WTC11 (cell line): ENCODE results near the gene HS3ST4. TPM values are rescaled to one million over a fixed set of nuclear protein-coding genes. Genes with fewer than 3 reads are reported as not detected.

Experiments
- ATAC-seq: fragments of 200-7000 bp; cut with Tn5 transposase; 2 replicates; pipeline ENCODE4 v1.10.0; 2021; ENCODE audit warnings: mild to moderate bottlenecking, moderate library complexity
- CTCF ChIA-PET: fragments of 300-600 bp; sonication (Branson Sonifier 250); formaldehyde crosslinking; loops from one replicate; lab custom pipeline; 2021; ENCODE audit warnings: antibody characterized with exemption; lab: Charles Lee
- POLR2A ChIA-PET: fragments of 350-600 bp; sonication (Branson Sonifier 250); formaldehyde crosslinking; loops from one replicate; lab custom pipeline; 2021; ENCODE audit warnings: antibody characterized with exemption; lab: Charles Lee
- DNase-seq: peaks from one replicate; pipeline ENCODE4 v3.0.0; 2021; ENCODE audit warnings: low spot score
- H3K27ac Mint-ChIP-seq: 2 replicates; pipeline ENCODE4 v1.8.0; 2021; ENCODE audit warnings: mixed read lengths
- H3K27me3 Mint-ChIP-seq: 2 replicates; pipeline ENCODE4 v1.8.0; 2021; ENCODE audit warnings: low read depth, mild to moderate bottlenecking, moderate library complexity, mixed read lengths
- H3K36me3 Mint-ChIP-seq: 2 replicates; pipeline ENCODE4 v1.8.0; 2021; ENCODE audit warnings: mixed read lengths
- H3K4me1 Mint-ChIP-seq: 2 replicates; pipeline ENCODE4 v1.8.0; 2022; ENCODE audit warnings: mixed read lengths
- H3K4me3 Mint-ChIP-seq: 2 replicates; pipeline ENCODE4 v1.8.0; 2021; ENCODE audit warnings: mild to moderate bottlenecking, moderate library complexity, mixed read lengths
- H3K9me3 Mint-ChIP-seq: 2 replicates; pipeline ENCODE4 v1.8.0; 2021; ENCODE audit warnings: mixed read lengths
- ARID4B ChIP-seq: sonication (generic); formaldehyde crosslinking; IDR thresholded peaks from 2 replicates; pipeline ENCODE4 v1.8.0; 2023; ENCODE audit warnings: missing genetic modification reagents, mild to moderate bottlenecking, borderline replicate concordance
- CREB1 ChIP-seq: sonication (generic); formaldehyde crosslinking; IDR thresholded peaks from 2 replicates; pipeline ENCODE4 v1.8.0; 2023; ENCODE audit warnings: mild to moderate bottlenecking, missing genetic modification reagents
- ELF4 ChIP-seq: sonication (generic); formaldehyde crosslinking; IDR thresholded peaks from 2 replicates; pipeline ENCODE4 v1.8.1; 2022; ENCODE audit warnings: low read depth, mild to moderate bottlenecking, moderate library complexity, missing genetic modification reagents
- ERG ChIP-seq: fragments of 250-450 bp; sonication (Bioruptor Pico); IDR thresholded peaks from 2 replicates; pipeline ENCODE4 v1.8.0; 2021; ENCODE audit warnings: mild to moderate bottlenecking
- FOXJ3 ChIP-seq: sonication (generic); formaldehyde crosslinking; IDR thresholded peaks from 2 replicates; pipeline ENCODE4 v1.9.0; 2021; ENCODE audit warnings: missing genetic modification reagents, mild to moderate bottlenecking, borderline replicate concordance
- FOXK1 ChIP-seq: sonication (generic); formaldehyde crosslinking; IDR thresholded peaks from 2 replicates; pipeline ENCODE4 v1.8.0; 2022; ENCODE audit warnings: mild to moderate bottlenecking, moderate library complexity, missing genetic modification reagents
- HMGXB4 ChIP-seq: sonication (generic); formaldehyde crosslinking; IDR thresholded peaks from 2 replicates; pipeline ENCODE4 v1.8.1; 2023; ENCODE audit warnings: mild to moderate bottlenecking, moderate library complexity, missing genetic modification reagents
- JAZF1 ChIP-seq: fragments of 250-450 bp; sonication (Bioruptor Pico); IDR thresholded peaks from 2 replicates; pipeline ENCODE4 v1.9.0; 2021; ENCODE audit warnings: moderate library complexity, mild to moderate bottlenecking, inconsistent platforms
- KAT7 ChIP-seq: sonication (generic); formaldehyde crosslinking; IDR thresholded peaks from 2 replicates; pipeline ENCODE4 v1.8.1; 2023; ENCODE audit warnings: missing genetic modification reagents, mild to moderate bottlenecking, borderline replicate concordance
- NFATC4 ChIP-seq: fragments of 250-450 bp; sonication (Bioruptor Pico); IDR thresholded peaks from 2 replicates; pipeline ENCODE4 v1.9.0; 2021; ENCODE audit warnings: mild to moderate bottlenecking
- NR2C2 ChIP-seq: sonication (generic); formaldehyde crosslinking; IDR thresholded peaks from 2 replicates; pipeline ENCODE4 v1.8.0; 2022; ENCODE audit warnings: mild to moderate bottlenecking, missing genetic modification reagents
- SMAD3 ChIP-seq: sonication (generic); formaldehyde crosslinking; IDR thresholded peaks from 2 replicates; pipeline ENCODE4 v1.8.0; 2022; ENCODE audit warnings: missing genetic modification reagents, mild to moderate bottlenecking, borderline replicate concordance
- SP1 ChIP-seq: sonication (generic); formaldehyde crosslinking; conservative IDR thresholded peaks from 2 replicates; pipeline ENCODE4 v1.8.1; 2022; ENCODE audit warnings: missing genetic modification reagents
- STAT6 ChIP-seq: sonication (generic); formaldehyde crosslinking; conservative IDR thresholded peaks from 2 replicates; pipeline ENCODE4 v1.8.1; 2023; ENCODE audit warnings: mild to moderate bottlenecking, low read depth, missing genetic modification reagents, moderate library complexity
- TEAD1 ChIP-seq: sonication (generic); formaldehyde crosslinking; IDR thresholded peaks from 2 replicates; pipeline ENCODE4 v1.8.0; 2022; ENCODE audit warnings: mild to moderate bottlenecking, missing genetic modification reagents
- TEAD4 ChIP-seq: sonication (generic); formaldehyde crosslinking; IDR thresholded peaks from 2 replicates; pipeline ENCODE4 v1.8.0; 2022; ENCODE audit warnings: mild to moderate bottlenecking, missing genetic modification reagents
- TP53 ChIP-seq: sonication (generic); formaldehyde crosslinking; IDR thresholded peaks from 2 replicates; pipeline ENCODE4 v1.8.1; 2023; ENCODE audit warnings: mild to moderate bottlenecking, missing genetic modification reagents
- ZBTB21 ChIP-seq: sonication (generic); formaldehyde crosslinking; IDR thresholded peaks from 2 replicates; pipeline ENCODE4 v1.8.1; 2023; ENCODE audit warnings: mild to moderate bottlenecking, missing genetic modification reagents, borderline replicate concordance
- ZMAT4 ChIP-seq: fragments of 250-450 bp; sonication (Bioruptor Pico); IDR thresholded peaks from 2 replicates; pipeline ENCODE4 v1.9.0; 2021; ENCODE audit warnings: mild to moderate bottlenecking
- ZNF138 ChIP-seq: sonication (generic); formaldehyde crosslinking; conservative IDR thresholded peaks from 2 replicates; pipeline ENCODE4 v1.8.1; 2022; ENCODE audit warnings: mild to moderate bottlenecking, moderate library complexity, missing genetic modification reagents
- ZNF219 ChIP-seq: sonication (generic); formaldehyde crosslinking; IDR thresholded peaks from 2 replicates; pipeline ENCODE4 v1.8.0; 2023; ENCODE audit warnings: missing genetic modification reagents, mild to moderate bottlenecking, borderline replicate concordance
- ZNF281 ChIP-seq: sonication (generic); formaldehyde crosslinking; IDR thresholded peaks from 2 replicates; pipeline ENCODE4 v1.8.0; 2023; ENCODE audit warnings: mild to moderate bottlenecking, missing genetic modification reagents
- ZNF396 ChIP-seq: fragments of 250-450 bp; sonication (Bioruptor Pico); IDR thresholded peaks from 2 replicates; pipeline ENCODE4 v1.8.0; 2021; ENCODE audit warnings: mild to moderate bottlenecking, moderate library complexity, borderline replicate concordance
- ZNF416 ChIP-seq: fragments of 250-450 bp; sonication (Bioruptor Pico); IDR thresholded peaks from 2 replicates; pipeline ENCODE4 v1.9.0; 2021; ENCODE audit warnings: mild to moderate bottlenecking, inconsistent platforms
- total RNA-seq: library from RNA; stranded (reverse); gene quantifications from 3 replicates; pipeline ENCODE4 v1.2.3, GENCODE V29; 2021

HS3ST4 gene
- total RNA-seq, 1 experiment from 2014 or later, result 5.4 TPM

- H3K9me3 Mint-ChIP-seq, result peaks cover 9% of the 10 kb centered on the region; the same call in 1 of the 2 replicates
- no peaks in the 10 kb centered on the region for H3K27me3 Mint-ChIP-seq
- no peaks in the 10 kb centered on the region for H3K36me3 Mint-ChIP-seq
- H3K27ac Mint-ChIP-seq, result no peak overlapping the region
- H3K4me1 Mint-ChIP-seq, result peaks cover under 1% of the 10 kb centered on the region; the same call in 1 of the 2 replicates
- ChIA-PET POLR2A (no interaction called here), CTCF (interaction anchor here (0.9 to 1.2 kb wide), 2 partner anchors 21 to 1302 kb away, joined by 3 read pairs; no protein-coding TSS in a partner anchor)
- no peak overlapping the region for H3K4me3 Mint-ChIP-seq
- no peak for DNase-seq
- no peak for ATAC-seq
- TF ChIP-seq TEAD1 (CRISPR knock-in tag) (no peak), KAT7 (CRISPR knock-in tag) (no peak), NR2C2 (CRISPR knock-in tag) (no peak), FOXJ3 (CRISPR knock-in tag) (no peak), TEAD4 (CRISPR knock-in tag) (no peak), SP1 (no peak), TP53 (CRISPR knock-in tag) (no peak), JAZF1 (no peak), ZNF396 (CRISPR knock-in tag) (no peak), ARID4B (no peak), STAT6 (no peak), ELF4 (CRISPR knock-in tag) (no peak), NFATC4 (CRISPR knock-in tag) (no peak), FOXK1 (CRISPR knock-in tag) (no peak), ERG (CRISPR knock-in tag) (no peak), ZNF416 (CRISPR knock-in tag) (no peak), ZNF219 (no peak), ZNF138 (CRISPR knock-in tag) (no peak), SMAD3 (CRISPR knock-in tag) (no peak)
Observed at GRCh38 chr16:25877103-25877502, 185.3 kb downstream of the HS3ST4 start.

GRCh38 chr16:25886598-25886997 is 194.8 kb downstream of the HS3ST4 start:
- POLR2A ChIA-PET, result interaction anchor here (0.6 kb wide), 1 partner anchor 586 kb away, joined by 4 read pairs; no protein-coding TSS in a partner anchor
- H3K27me3 Mint-ChIP-seq, result no peaks in the 10 kb centered on the region
- DNase-seq (no peak), ATAC-seq (no peak)
- no peak overlapping the region for H3K27ac Mint-ChIP-seq
- no peak overlapping the region for H3K4me3 Mint-ChIP-seq
- CTCF ChIA-PET, result no interaction called here
- H3K36me3 Mint-ChIP-seq, result no peaks in the 10 kb centered on the region; the same call in 1 of the 2 replicates
- H3K4me1 Mint-ChIP-seq, result peaks cover 51% of the 10 kb centered on the region
- H3K9me3 Mint-ChIP-seq, result peaks cover 6% of the 10 kb centered on the region; the same call in 1 of the 2 replicates
- no peak for TF ChIP-seq HMGXB4 (CRISPR knock-in tag)
- no peak for TF ChIP-seq ZBTB21 (CRISPR knock-in tag)
- no peak for TF ChIP-seq TP53 (CRISPR knock-in tag)
- no peak for TF ChIP-seq ZNF281
- TF ChIP-seq CREB1 (CRISPR knock-in tag), result no peak
- no peak for TF ChIP-seq TEAD1 (CRISPR knock-in tag)
- TF ChIP-seq ZMAT4 (CRISPR knock-in tag), result no peak
